Measurements from ENCODE around the gene DXO. TPM values are rescaled to one million over a fixed set of nuclear protein-coding genes. Genes with fewer than 3 reads are reported as not detected.
"Not testable (repeated sequence)": the region's sequence is repeated elsewhere in the genome, so short reads cannot be mapped to it uniquely, and the experiment has no call there.

The DXO gene
- total RNA-seq, 8 experiments from 2014 or later = 15.3 to 26.9 (median 22.9) TPM

GRCh38 chr6:32004393-32004792 is 32.5 kb upstream of the DXO start:
- 94% methylated on average over 3 of the region's 4 CpGs; no CpG with 5 or more reads in 9 of the 10 experiments for WGBS, 10 experiments
- H3K4me1 ChIP-seq (replicated peaks in 1 of 2); H3K27ac ChIP-seq; in situ Hi-C loops (cut with MboI; ENCODE audit: low pct_unique_long_range_greater_than_20kb in 2 of 9, low sequenced_read_pairs in 9 of 9, unreplicated experiment in 9 of 9); ATAC-seq (replicated peaks in 6 of 8); H3K4me3 ChIP-seq: not testable (repeated sequence)

GRCh38 chr6:32003301-32003700 is 31.4 kb upstream of the DXO start:
- in situ Hi-C loops (cut with MboI; ENCODE audit: low pct_unique_long_range_greater_than_20kb in 2 of 9, low sequenced_read_pairs in 9 of 9, unreplicated experiment in 9 of 9); H3K4me1 ChIP-seq (replicated peaks in 1 of 2); ATAC-seq (replicated peaks in 6 of 8); H3K4me3 ChIP-seq; H3K27ac ChIP-seq: not testable (repeated sequence)
- no CpG with 5 or more reads among the region's 7 CpGs for WGBS, 10 experiments

GRCh38 chr6:32002546-32003268 is 30.8 kb upstream of the DXO start:
- H3K4me1 ChIP-seq (replicated peaks in 1 of 2); in situ Hi-C loops (cut with MboI; ENCODE audit: low pct_unique_long_range_greater_than_20kb in 2 of 9, low sequenced_read_pairs in 9 of 9, unreplicated experiment in 9 of 9); H3K27ac ChIP-seq; H3K4me3 ChIP-seq: not testable (repeated sequence)
- no CpG with 5 or more reads among the region's 15 CpGs for WGBS, 10 experiments
- peak in 2 of 8 experiments; percentile 7 to 11 for ATAC-seq (replicated peaks in 6 of 8)

- H3K4me3 ChIP-seq; H3K4me1 ChIP-seq (replicated peaks in 1 of 2); ATAC-seq (replicated peaks in 6 of 8); in situ Hi-C loops (cut with MboI; ENCODE audit: low pct_unique_long_range_greater_than_20kb in 2 of 9, low sequenced_read_pairs in 9 of 9, unreplicated experiment in 9 of 9); H3K27ac ChIP-seq: not testable (repeated sequence)
- no CpG with 5 or more reads among the region's 6 CpGs for WGBS, 10 experiments
Observed at GRCh38 chr6:31996385-31996784, 24.4 kb upstream of the DXO start.

- H3K4me3 ChIP-seq; in situ Hi-C loops (cut with MboI; ENCODE audit: low pct_unique_long_range_greater_than_20kb in 2 of 9, low sequenced_read_pairs in 9 of 9, unreplicated experiment in 9 of 9); H3K4me1 ChIP-seq (replicated peaks in 1 of 2); H3K27ac ChIP-seq; ATAC-seq (replicated peaks in 6 of 8): not testable (repeated sequence)
- WGBS, 10 experiments = no CpG with 5 or more reads among the region's 14 CpGs
Observed at GRCh38 chr6:31994421-31994820, 22.5 kb upstream of the DXO start.

- H3K4me1 ChIP-seq (replicated peaks in 1 of 2); H3K27ac ChIP-seq; H3K4me3 ChIP-seq; in situ Hi-C loops (cut with MboI; ENCODE audit: low pct_unique_long_range_greater_than_20kb in 2 of 9, low sequenced_read_pairs in 9 of 9, unreplicated experiment in 9 of 9): not testable (repeated sequence)
- ATAC-seq (replicated peaks in 6 of 8) = peak in 2 of 8 experiments; percentile 33 to 72
- no CpG with 5 or more reads among the region's 10 CpGs for WGBS, 10 experiments
Observed at GRCh38 chr6:31989363-31989762, 17.4 kb upstream of the DXO start.

GRCh38 chr6:31981744-31982143 is 9.8 kb upstream of the DXO start, which contains the start of gene C4A:
Gene C4A (plus strand): TSS chr6:31982057. CDS start chr6:31982108, 51 bp downstream.
- H3K4me3 ChIP-seq; H3K4me1 ChIP-seq (replicated peaks in 1 of 2); H3K27ac ChIP-seq; in situ Hi-C loops (cut with MboI; ENCODE audit: low pct_unique_long_range_greater_than_20kb in 2 of 9, low sequenced_read_pairs in 9 of 9, unreplicated experiment in 9 of 9): not testable (repeated sequence)
- no CpG with 5 or more reads among the region's 7 CpGs for WGBS, 10 experiments
- ATAC-seq (replicated peaks in 6 of 8) = peak in 5 of 8 experiments; percentile 35 to 81 (median 71)

GRCh38 chr6:31980998-31981397 is 9.1 kb upstream of the DXO start:
- no CpG with 5 or more reads among the region's 5 CpGs for WGBS, 10 experiments
- ATAC-seq (replicated peaks in 6 of 8); in situ Hi-C loops (cut with MboI; ENCODE audit: low pct_unique_long_range_greater_than_20kb in 2 of 9, low sequenced_read_pairs in 9 of 9, unreplicated experiment in 9 of 9); H3K27ac ChIP-seq; H3K4me3 ChIP-seq; H3K4me1 ChIP-seq (replicated peaks in 1 of 2): not testable (repeated sequence)

- in situ Hi-C loops (cut with MboI; ENCODE audit: low pct_unique_long_range_greater_than_20kb in 2 of 9, low sequenced_read_pairs in 9 of 9, unreplicated experiment in 9 of 9); ATAC-seq (replicated peaks in 6 of 8); H3K27ac ChIP-seq; H3K4me3 ChIP-seq; H3K4me1 ChIP-seq (replicated peaks in 1 of 2): not testable (repeated sequence)
- 60 to 100% (median 82%) methylated on average over 1 to 2 of the region's 13 CpGs; no CpG with 5 or more reads in 5 of the 10 experiments for WGBS, 10 experiments
Observed at GRCh38 chr6:31980195-31980876, 8.4 kb upstream of the DXO start.

GRCh38 chr6:31979238-31979898 is 7.4 kb upstream of the DXO start:
- Histone ChIP-seq H3K4me1 (replicated peaks in 1 of 2) (no peaks in the 10 kb centered on the region), H3K4me3 (no peak overlapping the region), H3K27ac (no peak overlapping the region)
- WGBS, 10 experiments = 100% methylated on average over 1 of the region's 3 CpGs; no CpG with 5 or more reads in 8 of the 10 experiments
- in situ Hi-C loops (cut with MboI; ENCODE audit: low pct_unique_long_range_greater_than_20kb in 2 of 9, low sequenced_read_pairs in 9 of 9, unreplicated experiment in 9 of 9) = no loop called here
- no peak for ATAC-seq (replicated peaks in 6 of 8)

GRCh38 chr6:31978831-31979230 is 6.9 kb upstream of the DXO start:
- no peak for ATAC-seq (replicated peaks in 6 of 8)
- Histone ChIP-seq H3K4me3 (no peak overlapping the region), H3K4me1 (replicated peaks in 1 of 2) (no peaks in the 10 kb centered on the region), H3K27ac (no peak overlapping the region)
- 48 to 100% (median 85%) methylated on average over 2 to 5 of the region's 5 CpGs; no CpG with 5 or more reads in 3 of the 10 experiments for WGBS, 10 experiments
- in situ Hi-C loops (cut with MboI; ENCODE audit: low pct_unique_long_range_greater_than_20kb in 2 of 9, low sequenced_read_pairs in 9 of 9, unreplicated experiment in 9 of 9) = no loop called here

- Histone ChIP-seq H3K4me3 (no peak overlapping the region), H3K4me1 (replicated peaks in 1 of 2) (peaks cover 6 to 7% of the 10 kb centered on the region in 2 donors), H3K27ac (no peak overlapping the region)
- WGBS, 10 experiments = 62 to 100% (median 92%) methylated on average over 1 to 11 of the region's 12 CpGs
- in situ Hi-C loops (cut with MboI; ENCODE audit: low pct_unique_long_range_greater_than_20kb in 2 of 9, low sequenced_read_pairs in 9 of 9, unreplicated experiment in 9 of 9) = no loop called here
- no peak for ATAC-seq (replicated peaks in 6 of 8)
Observed at GRCh38 chr6:31977816-31978431, 6.0 kb upstream of the DXO start.

- in situ Hi-C loops (cut with MboI; ENCODE audit: low pct_unique_long_range_greater_than_20kb in 2 of 9, low sequenced_read_pairs in 9 of 9, unreplicated experiment in 9 of 9); H3K4me3 ChIP-seq; H3K27ac ChIP-seq; ATAC-seq (replicated peaks in 6 of 8): not testable (repeated sequence)
- no CpG with 5 or more reads among the region's 30 CpGs for WGBS, 10 experiments
- H3K4me1 ChIP-seq (replicated peaks in 1 of 2) = peaks cover 9 to 11% of the 10 kb centered on the region in 2 donors
Observed at GRCh38 chr6:31976065-31976464, 4.1 kb upstream of the DXO start.
